NCI-H446 (cell line): ENCODE measurements around the gene RAB33B.
"Not testable (repeated sequence)": the region's sequence is repeated elsewhere in the genome, so short reads cannot be mapped to it uniquely, and the experiment has no call there.

ENCODE experiments used
- DNase-seq, 2 experiments: peaks; one replicate each; lab custom pipeline; 2025; lab: John Stamatoyannopoulos, UW

RAB33B gene

DNA sequence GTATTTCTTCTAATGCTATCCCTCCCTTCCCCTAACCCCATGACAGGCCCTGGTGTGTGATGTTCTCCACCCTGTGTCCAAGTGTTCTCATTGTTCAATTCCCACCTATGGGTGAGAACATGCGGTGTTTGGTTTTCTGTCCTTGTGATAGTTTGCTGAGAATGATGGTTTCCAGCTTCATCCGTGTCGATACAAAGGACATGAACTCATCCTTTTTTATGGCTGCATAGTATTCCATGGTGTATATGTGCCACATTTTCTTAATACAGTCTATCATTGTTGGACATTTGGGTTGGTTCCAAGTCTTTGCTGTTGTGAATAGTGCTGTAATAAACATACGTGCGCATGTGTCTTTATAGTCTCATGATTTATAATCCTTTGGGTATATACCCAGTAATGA, 10.6 kb downstream of the RAB33B start:
- not testable (repeated sequence) for DNase-seq

- DNase-seq = no peak
Measured at GRCh38 chr4:139465922-139466321, 12.0 kb downstream of the RAB33B start.

DNA sequence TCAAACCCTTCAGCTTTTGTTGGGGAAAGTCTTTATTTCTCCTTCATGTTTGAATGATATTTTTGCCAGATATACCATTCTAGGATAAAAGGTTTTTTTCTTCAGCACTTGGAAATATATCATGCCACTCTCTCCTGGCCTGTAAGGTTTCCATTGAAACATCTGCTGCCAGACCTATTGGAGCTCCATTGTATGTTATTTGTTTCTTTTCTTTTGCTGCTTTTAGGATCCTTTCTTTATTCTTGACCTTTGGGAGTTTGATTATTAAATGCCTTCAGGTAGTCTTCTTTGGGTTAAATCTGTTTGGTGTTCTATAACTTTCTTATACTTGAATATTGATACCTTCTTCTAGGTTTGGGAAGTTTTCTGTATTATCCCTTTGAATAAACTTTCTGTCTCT, 14.8 kb downstream of the RAB33B start:
- not testable (repeated sequence) for DNase-seq

DNA sequence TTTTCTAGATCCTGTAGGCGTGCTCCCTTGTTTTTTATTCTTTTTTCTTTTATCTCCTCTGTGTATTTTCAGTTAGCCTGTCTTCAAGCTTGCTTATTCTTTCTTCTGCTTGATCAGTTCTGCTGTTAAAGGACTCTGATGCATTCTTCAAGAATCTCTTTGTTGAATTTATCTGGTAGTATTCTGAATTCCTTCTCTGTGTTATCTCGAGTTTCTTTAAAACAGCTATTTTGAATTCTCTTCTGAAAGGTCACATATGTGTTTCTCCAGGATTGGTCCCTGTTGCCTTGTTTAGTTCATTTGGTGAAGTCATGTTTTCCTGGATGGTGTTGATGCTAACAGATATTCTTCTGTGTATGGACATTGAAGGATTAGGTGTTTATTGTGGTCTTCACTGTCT, 15.3 kb downstream of the RAB33B start:
- no peak for DNase-seq

DNA sequence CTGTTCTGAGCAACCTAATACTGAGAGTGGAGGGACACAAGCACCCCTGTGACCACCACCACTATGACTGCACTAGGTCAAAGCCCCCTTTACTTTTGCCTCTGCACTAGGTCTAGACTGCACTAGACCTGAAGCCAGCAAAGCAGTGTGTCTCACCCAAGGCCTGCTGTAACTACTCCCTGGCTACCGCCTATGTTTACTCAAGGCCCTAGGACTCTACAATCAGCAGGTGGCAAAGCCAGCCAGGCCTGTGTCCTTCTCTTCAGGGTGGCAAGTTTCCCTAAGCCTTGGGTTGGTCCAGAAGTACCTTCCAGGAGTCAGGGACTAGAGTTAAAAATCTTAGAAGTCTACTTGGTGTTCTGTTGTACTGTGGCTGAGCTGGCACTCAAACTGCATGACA, 15.9 kb downstream of the RAB33B start:
- no peak for DNase-seq

- no peak for DNase-seq
Measured at GRCh38 chr4:139470295-139470694, 16.4 kb downstream of the RAB33B start.

DNA sequence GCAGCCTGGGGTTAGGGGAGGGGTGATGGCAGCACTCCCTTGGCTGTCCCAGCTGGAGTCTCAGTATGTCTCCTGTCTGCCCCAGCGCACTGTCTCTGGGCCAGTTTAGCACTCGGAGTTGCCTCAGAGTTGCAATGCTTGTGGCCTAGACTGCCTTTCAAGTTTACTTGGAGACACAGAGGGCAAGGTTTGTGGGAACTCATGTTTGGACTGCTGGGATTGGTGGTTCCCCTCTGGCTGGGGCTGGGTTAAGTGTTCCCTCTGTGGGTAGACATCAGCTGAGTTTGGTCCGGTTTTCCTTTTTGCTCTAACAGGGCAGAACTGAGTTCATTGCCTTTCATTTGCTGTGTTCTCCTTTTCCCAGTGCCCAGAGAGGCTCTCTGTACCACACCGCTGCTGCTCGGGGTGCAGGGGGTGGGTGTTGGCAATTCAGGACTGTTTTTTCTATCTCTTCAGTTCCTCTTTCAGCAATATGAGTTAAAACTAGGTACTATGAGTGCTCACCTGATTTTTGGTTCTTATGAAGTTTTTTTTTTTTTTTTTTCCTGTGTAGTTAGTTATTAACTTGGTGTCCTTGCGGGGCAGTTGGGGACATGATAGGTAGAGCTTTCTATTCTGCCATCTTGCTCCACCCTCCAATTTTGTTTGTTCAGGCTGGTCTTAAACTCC, 17.2 kb downstream of the RAB33B start:
- DNase-seq = no peak

DNA sequence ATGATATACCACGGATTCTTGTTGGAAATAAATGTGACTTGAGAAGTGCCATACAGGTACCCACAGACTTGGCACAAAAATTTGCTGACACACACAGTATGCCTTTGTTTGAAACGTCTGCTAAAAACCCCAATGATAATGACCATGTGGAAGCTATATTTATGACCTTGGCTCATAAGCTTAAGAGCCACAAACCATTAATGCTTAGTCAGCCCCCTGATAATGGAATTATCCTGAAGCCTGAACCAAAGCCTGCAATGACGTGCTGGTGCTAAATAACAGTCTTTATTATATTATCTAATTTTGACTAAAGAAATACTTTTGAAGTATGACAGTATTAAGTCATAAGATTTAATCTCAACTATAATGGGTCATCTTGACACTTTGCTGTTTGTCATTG, 18.9 kb downstream of the RAB33B start:
- DNase-seq = no peak

- no peak for DNase-seq
Measured at GRCh38 chr4:139476363-139476762, 22.4 kb downstream of the RAB33B start.

DNA sequence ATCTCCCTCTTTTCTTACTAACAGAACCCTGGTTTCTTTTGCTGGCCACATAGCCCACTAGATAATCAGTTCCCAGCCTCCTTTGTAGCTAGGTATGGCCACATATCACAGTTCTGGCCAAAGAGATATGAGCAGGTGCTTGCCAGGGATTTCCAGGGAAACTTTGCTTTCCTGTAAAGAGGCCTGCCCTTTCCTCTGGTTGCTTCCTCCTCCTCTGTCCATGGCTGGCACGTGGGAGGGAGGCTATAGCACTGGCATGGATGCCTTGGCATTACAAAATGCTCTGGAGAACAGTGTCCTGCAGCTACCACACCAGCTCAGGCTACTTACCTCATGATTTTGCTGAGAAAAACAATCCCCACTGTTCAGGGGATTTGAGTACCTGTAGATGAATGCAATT, 27.5 kb downstream of the RAB33B start:
- no peak for DNase-seq

DNA sequence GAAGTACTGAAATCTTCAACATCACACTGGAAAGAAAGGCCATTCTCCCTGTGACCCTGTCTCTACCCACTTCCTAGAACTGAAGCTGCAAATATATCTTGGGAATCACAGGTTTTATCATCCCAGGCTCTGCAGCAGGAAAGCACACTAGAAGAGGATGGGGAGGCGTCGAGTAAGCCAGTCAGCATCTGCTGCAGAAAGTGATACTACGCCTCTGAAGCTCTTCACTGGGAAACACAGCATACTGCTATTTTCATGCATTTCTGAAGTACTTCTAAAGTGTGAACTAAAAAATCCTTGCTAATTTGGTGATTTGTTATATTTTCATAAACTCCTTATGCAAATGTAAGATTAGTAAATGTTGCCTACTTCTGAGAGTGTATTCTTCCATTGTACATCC, 29.1 kb downstream of the RAB33B start:
- no peak for DNase-seq

- no peak for DNase-seq
Measured at GRCh38 chr4:139484783-139485311, 30.9 kb downstream of the RAB33B start.

DNA sequence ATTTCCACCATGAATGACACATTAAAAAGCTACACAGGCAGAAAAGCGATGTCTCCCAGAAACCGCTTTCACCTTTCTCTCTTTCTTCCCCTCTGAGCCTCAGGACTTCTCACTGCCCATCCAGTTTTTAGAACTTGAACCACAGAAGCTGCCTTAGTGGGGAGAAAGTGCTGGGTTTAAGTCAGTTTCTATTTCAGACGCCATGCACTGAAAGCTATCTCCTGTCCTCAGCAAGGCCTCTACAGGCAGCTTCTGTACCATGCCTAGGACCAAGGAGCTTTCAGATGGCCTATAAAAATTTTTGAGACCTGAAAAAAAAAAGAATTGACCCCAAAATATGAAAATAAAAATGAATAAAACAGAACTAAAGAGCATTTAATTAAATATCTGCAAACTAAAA, 34.5 kb downstream of the RAB33B start:
- DNase-seq = no peak

DNA sequence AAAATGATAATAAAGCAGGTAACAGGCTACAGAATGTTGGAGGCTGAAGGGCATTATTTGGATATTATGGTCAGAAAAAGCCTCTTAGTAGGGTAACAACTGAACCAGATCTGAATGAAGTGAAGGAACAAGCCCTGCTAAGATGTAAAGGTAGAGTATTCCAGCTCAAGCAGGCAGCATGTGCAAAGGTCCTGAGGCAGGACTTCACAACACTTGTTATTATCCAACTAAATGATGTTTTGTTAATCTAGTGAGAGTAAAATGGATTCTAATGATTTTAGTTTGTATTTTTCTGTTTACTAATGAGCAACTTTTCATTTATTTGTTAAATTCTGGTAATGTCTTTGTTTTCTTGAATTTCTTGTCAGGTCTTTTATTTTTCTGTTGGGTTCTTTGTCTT, 35.7 kb downstream of the RAB33B start:
- no peak for DNase-seq

DNA sequence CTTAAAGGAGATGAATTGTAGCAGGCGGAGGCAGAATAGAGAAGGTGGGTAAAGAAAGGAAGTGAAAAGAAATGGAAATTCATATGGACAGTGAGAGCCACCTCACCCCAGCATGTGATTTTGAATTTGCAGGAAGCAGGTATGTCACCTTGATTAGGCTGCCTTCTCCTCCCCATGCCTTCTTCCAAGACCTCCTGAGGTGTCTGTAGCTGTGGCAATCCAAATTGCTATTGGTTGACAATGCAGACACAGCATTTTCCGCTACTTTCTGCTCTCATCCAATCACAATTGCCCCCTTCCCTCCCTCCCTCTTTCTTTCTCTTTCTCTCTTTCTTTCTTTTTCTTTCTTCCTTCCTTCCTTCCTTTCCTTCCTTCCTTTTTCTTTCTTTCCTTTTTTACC, 38.5 kb downstream of the RAB33B start:
- DNase-seq = no peak

- peak in 1 of 2 experiments; percentile 49 for DNase-seq
Measured at GRCh38 chr4:139493176-139493575, 39.3 kb downstream of the RAB33B start.

DNA sequence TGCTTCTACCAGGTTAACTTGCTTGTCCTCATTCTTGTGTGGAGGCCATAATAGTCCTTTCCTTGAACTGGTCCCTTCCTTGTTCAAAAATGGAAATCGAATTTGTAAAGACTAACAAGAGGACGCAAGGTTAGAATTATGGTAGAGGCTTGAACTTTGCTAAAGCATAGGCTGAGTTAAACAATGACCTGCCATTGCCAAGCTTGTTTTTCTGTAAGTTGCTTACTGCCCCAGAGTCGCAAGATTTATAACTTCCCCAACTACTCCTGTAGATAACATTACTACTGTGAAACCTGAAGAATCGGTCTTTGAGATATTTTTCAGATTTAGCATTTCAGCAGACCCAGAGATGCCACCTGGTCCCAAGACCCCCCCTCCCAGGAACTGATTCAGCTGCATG, 45.3 kb downstream of the RAB33B start:
- DNase-seq = no peak

DNA sequence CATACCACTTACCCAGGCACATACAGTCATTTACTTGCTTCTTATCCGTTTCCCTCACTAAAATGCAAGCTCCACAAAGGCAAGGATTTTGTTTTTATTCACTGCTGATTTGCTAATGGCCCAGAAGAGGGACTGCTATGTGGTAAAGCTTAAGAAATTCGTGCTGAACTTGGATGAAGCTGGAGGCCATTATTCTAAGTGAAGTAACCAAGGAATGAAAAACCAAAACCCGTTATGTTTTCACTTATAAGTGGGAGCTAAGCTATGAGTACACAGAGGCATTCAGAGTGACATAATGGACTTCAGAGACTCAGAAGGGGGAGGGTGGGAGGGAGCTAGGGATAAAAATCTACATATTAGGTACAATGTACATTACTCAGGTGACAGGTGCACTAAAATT, 47.2 kb downstream of the RAB33B start:
- DNase-seq = no peak

DNA sequence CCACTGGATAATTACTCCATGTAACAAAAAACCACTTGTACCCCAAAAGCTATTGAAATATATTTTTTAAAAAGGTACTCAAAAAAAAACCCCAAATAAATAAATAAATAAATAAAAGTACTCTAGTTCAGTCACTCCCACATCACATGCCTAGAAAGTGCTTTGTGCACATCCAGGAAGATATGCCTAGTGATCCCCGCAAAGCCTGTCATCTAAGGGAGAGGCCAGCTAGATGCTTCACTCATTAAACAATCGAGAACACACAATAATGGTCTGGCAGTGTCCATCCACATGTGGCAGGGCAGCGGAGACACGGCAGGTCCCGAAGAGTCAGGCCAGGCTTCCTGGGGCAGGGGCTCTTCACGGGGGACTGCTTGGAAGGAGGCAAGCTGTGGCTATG, 47.6 kb downstream of the RAB33B start:
- DNase-seq = no peak

DNA sequence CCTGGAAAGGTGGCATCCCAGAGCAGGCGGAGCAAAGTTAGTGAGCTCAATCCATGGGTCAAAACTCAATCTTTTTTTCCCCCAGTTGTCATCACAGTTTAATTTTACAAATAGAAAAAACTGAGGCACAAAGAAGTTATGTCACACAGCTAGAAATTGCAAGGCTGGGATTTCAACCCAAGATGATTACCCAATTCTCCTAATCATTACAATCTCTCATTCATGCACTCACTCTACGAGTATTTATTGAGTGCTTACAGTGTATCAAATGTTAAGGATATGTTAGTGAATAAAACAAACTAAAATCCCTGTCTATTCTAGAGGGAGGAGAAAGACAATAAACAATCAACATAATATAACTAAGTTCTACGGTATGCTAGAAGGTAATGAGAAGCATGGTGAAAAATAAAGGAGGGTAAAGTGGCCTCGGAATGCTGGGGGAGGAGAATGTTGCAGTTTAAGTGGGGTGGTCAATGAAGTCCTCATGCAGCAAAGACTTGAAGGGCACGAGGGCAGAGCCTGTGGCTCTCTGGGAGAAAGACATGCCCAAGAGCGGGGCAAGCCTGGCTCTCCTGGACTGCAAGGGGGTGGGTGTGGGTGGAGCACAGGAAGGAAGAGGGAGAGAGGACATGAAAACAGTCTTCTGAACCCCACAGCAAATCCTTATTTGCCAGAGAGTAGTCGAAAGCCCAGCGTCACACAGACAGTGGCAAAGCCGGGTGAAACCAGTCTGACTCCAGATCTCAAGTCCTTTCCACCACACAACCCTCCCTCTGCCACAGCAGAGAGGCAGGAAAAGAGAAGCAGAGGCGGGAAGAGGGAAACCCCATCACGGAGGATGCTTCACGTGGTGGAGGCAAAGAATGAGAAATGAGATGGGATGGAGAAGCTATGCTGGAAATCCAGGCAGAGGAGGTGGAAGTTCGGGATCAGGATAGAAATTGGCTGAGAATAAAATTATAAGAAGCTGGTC, 48.3 kb downstream of the RAB33B start:
- DNase-seq = no peak

DNA sequence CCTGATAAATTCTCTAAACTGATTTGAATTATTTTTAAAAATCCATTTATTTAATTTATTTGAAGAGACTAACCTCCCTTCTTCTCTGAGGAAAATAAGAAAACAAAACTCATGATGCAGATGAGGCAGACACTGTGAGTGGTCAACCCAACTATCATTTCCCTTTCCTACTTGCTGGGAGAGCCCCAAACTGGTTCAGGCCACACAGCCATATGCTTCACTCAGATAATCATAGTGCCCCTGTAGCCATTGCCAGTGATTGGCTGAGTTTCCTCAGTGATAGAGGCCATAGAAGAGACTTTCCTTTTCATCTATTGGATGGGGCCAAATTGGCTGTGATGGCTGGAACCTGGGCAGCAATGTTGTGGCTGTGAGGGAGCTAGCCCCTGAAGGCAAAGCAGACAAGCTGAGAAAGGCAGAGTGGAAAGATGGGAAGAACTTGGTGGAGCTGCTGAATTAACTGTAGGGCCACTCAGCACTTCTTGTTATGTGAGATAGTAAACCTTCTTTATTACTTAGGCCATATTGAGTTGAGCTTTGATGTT, 49.8 kb downstream of the RAB33B start:
- DNase-seq = no peak

DNA sequence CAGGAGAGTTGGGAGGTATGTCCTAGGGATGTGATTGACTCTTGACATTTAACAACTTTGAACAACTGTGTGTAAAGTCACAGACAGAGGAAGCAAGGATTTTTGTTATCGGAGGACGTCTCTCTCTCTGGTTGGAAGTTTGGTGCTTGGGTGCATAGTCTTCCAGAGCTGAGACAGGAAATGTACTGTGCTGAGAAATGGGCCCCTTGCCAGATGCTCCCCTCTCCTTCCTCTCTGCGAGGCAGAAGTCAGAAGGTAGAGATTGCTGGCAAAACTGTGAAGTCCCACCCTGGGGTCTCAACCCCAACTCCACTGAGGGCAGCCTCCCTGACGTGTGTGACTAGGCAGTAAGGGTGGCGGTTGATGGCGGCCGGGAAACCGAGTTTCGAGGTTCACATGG, 52.9 kb downstream of the RAB33B start:
- no peak for DNase-seq
